Endothelial cell of umbilical vein (primary cell): ENCODE results near the gene PLD1.
A peak's percentile ranks its signal among the peaks of the same experiment; 100 is the strongest.

Experiments
- CTCF ChIP-seq, 2 donors: IDR thresholded peaks; 1 replicate in 1 of 2; 2 replicates in 1 of 2; pipeline ENCODE4 v1.5.1; 2011; ENCODE audit warnings: low read length in 2 of 2, mild to moderate bottlenecking in 2 of 2, moderate library complexity in 2 of 2, control low read depth in 1 of 2, inconsistent platforms in 1 of 2, low read depth in 1 of 2; ENCODE audit not compliant: insufficient read depth in 1 of 2; ENCODE audit errors: extremely low read depth in 1 of 2
- JUN ChIP-seq: IDR thresholded peaks from 2 replicates; pipeline ENCODE4 v1.6.1; 2011; ENCODE audit warnings: borderline replicate concordance, low read depth; ENCODE audit not compliant: insufficient read length, insufficient read depth
- MYC ChIP-seq: IDR thresholded peaks from one replicate; pipeline ENCODE4 v1.6.1; 2011; ENCODE audit warnings: mild to moderate bottlenecking, low read depth, low read length
- POLR2A ChIP-seq: IDR thresholded peaks from 2 replicates; pipeline ENCODE4 v1.6.1; 2012; ENCODE audit warnings: low read depth, mild to moderate bottlenecking, control low read depth, low read length
- POLR2AphosphoS5 ChIP-seq: IDR thresholded peaks from 2 replicates; pipeline ENCODE4 v1.6.1; 2012; ENCODE audit warnings: low read depth, mild to moderate bottlenecking, control low read depth, low read length, moderate library complexity; ENCODE audit not compliant: insufficient read depth

- TF ChIP-seq CTCF (IDR thresholded peaks at IDR 0.05; ENCODE audit: extremely low read depth in 1 of 2, insufficient read depth in 1 of 2, low read depth in 1 of 2, low read length in 2 of 2), result no peak
- no peak for TF ChIP-seq POLR2AphosphoS5
- TF ChIP-seq MYC, result no peak
- TF ChIP-seq POLR2A, result peak; percentile 40
- TF ChIP-seq JUN, result peak; percentile 99
These were observed 8.3 kb downstream of the PLD1 start for GRCh38 chr3:171801738-171802589.
